Activated T-helper 1 cell treated with anti-CD3 and anti-CD28 coated beads, Interleukin-12 subunit alpha, Interleukin-12 subunit beta, Interleukin-2, Interleukin-4 antibody, amounts not matched to agents 30 ng/mL and 10 ng/mL and 1 ng/mL, durations not matched to agents 14 hours and 24 hours and 36 hours (primary cell): Measurements from ENCODE around the gene DSCAML1. TPM values are rescaled to one million over a fixed set of nuclear protein-coding genes. Genes with fewer than 3 reads are reported as not detected.

Experiments used
- DNase-seq: peaks from one replicate; pipeline ENCODE4 v3.0.0; 2021; ENCODE audit warnings: low spot score
- H3K27ac Mint-ChIP-seq: one replicate; pipeline ENCODE4 v1.8.0; 2021; ENCODE audit warnings: mild to moderate bottlenecking, mixed read lengths
- H3K27me3 Mint-ChIP-seq: one replicate; pipeline ENCODE4 v1.8.0; 2022; ENCODE audit warnings: mild to moderate bottlenecking, moderate library complexity, mixed read lengths; ENCODE audit not compliant: insufficient read depth
- H3K36me3 Mint-ChIP-seq: one replicate; pipeline ENCODE4 v1.8.0; 2021; ENCODE audit warnings: low read depth, mixed read lengths
- H3K4me1 Mint-ChIP-seq: one replicate; pipeline ENCODE4 v1.8.0; 2021; ENCODE audit warnings: low read depth, mixed read lengths
- H3K4me3 Mint-ChIP-seq: one replicate; pipeline ENCODE4 v1.8.0; 2021; ENCODE audit warnings: mild to moderate bottlenecking, moderate library complexity, mixed read lengths
- H3K9me3 Mint-ChIP-seq: one replicate; pipeline ENCODE4 v1.8.0; 2021; ENCODE audit warnings: mixed read lengths
- intact Hi-C: fragments of 100-400 bp; cut with micrococcal nuclease; formaldehyde crosslinking; loops from one replicate; pipeline ENCODE4 v1.15.1; 2024
- total RNA-seq: library from RNA; stranded (reverse); gene quantifications from 2 replicates; pipeline ENCODE4 v1.2.3, GENCODE V29; 2022

Gene DSCAML1
- total RNA-seq, 1 donor from 2014 or later, result not detected

- intact Hi-C loops, result no loop called here
- Mint-ChIP-seq H3K4me3 (no peak overlapping the region), H3K36me3 (no peaks in the 10 kb centered on the region), H3K27me3 (peaks cover 3% of the 10 kb centered on the region), H3K9me3 (no peaks in the 10 kb centered on the region), H3K4me1 (no peaks in the 10 kb centered on the region), H3K27ac (no peak overlapping the region)
- DNase-seq, result no peak
Measured at GRCh38 chr11:117535201-117535849, 261.7 kb downstream of the DSCAML1 start.

- H3K4me1 Mint-ChIP-seq, result no peaks in the 10 kb centered on the region
- intact Hi-C loops, result no loop called here
- H3K9me3 Mint-ChIP-seq, result no peaks in the 10 kb centered on the region
- DNase-seq, result no peak
- H3K27ac Mint-ChIP-seq, result no peak overlapping the region
- no peaks in the 10 kb centered on the region for H3K36me3 Mint-ChIP-seq
- H3K4me3 Mint-ChIP-seq, result no peak overlapping the region
- H3K27me3 Mint-ChIP-seq, result peaks cover 9% of the 10 kb centered on the region
Measured at GRCh38 chr11:117532568-117532967, 264.4 kb downstream of the DSCAML1 start.

- H3K4me1 Mint-ChIP-seq, result no peaks in the 10 kb centered on the region
- H3K27me3 Mint-ChIP-seq, result peaks cover 13% of the 10 kb centered on the region
- H3K9me3 Mint-ChIP-seq, result no peaks in the 10 kb centered on the region
- intact Hi-C loops, result no loop called here
- no peak overlapping the region for H3K4me3 Mint-ChIP-seq
- H3K36me3 Mint-ChIP-seq, result no peaks in the 10 kb centered on the region
- DNase-seq, result no peak
- H3K27ac Mint-ChIP-seq, result peak overlapping the region; percentile 44
Measured at GRCh38 chr11:117529816-117530215, 267.2 kb downstream of the DSCAML1 start.

GRCh38 chr11:117528097-117528721 lies 268.8 kb downstream of the DSCAML1 start:
- no peaks in the 10 kb centered on the region for H3K4me1 Mint-ChIP-seq
- DNase-seq, result no peak
- H3K9me3 Mint-ChIP-seq, result no peaks in the 10 kb centered on the region
- H3K27ac Mint-ChIP-seq, result no peak overlapping the region
- H3K27me3 Mint-ChIP-seq, result peaks cover 13% of the 10 kb centered on the region
- no peak overlapping the region for H3K4me3 Mint-ChIP-seq
- H3K36me3 Mint-ChIP-seq, result no peaks in the 10 kb centered on the region
- intact Hi-C loops, result no loop called here

GRCh38 chr11:117527271-117527670 lies 269.7 kb downstream of the DSCAML1 start:
- Mint-ChIP-seq H3K4me3 (no peak overlapping the region), H3K4me1 (no peaks in the 10 kb centered on the region), H3K27ac (no peak overlapping the region), H3K27me3 (peaks cover 13% of the 10 kb centered on the region), H3K36me3 (no peaks in the 10 kb centered on the region), H3K9me3 (no peaks in the 10 kb centered on the region)
- intact Hi-C loops, result no loop called here
- DNase-seq, result no peak

GRCh38 chr11:117525866-117526542 lies 271.0 kb downstream of the DSCAML1 start:
- H3K36me3 Mint-ChIP-seq, result no peaks in the 10 kb centered on the region
- intact Hi-C loops, result no loop called here

GRCh38 chr11:117524468-117525183 lies 272.4 kb downstream of the DSCAML1 start:
- intact Hi-C loops, result no loop called here
- no peaks in the 10 kb centered on the region for H3K36me3 Mint-ChIP-seq
- H3K4me1 Mint-ChIP-seq, result no peaks in the 10 kb centered on the region
- DNase-seq, result no peak
- no peak overlapping the region for H3K4me3 Mint-ChIP-seq
- no peak overlapping the region for H3K27ac Mint-ChIP-seq
- no peaks in the 10 kb centered on the region for H3K9me3 Mint-ChIP-seq
- peaks cover 9% of the 10 kb centered on the region for H3K27me3 Mint-ChIP-seq

More at GRCh38 chr11:117525866-117526542, 271.0 kb downstream of the DSCAML1 start:
- no peak overlapping the region for H3K27ac Mint-ChIP-seq
- no peak for DNase-seq
- H3K9me3 Mint-ChIP-seq, result no peaks in the 10 kb centered on the region
- no peaks in the 10 kb centered on the region for H3K4me1 Mint-ChIP-seq
- peaks cover 12% of the 10 kb centered on the region for H3K27me3 Mint-ChIP-seq
- no peak overlapping the region for H3K4me3 Mint-ChIP-seq

GRCh38 chr11:117523680-117524079 lies 273.3 kb downstream of the DSCAML1 start:
- peaks cover 9% of the 10 kb centered on the region for H3K27me3 Mint-ChIP-seq
- no peak overlapping the region for H3K4me3 Mint-ChIP-seq
- DNase-seq, result no peak
- H3K9me3 Mint-ChIP-seq, result no peaks in the 10 kb centered on the region
- intact Hi-C loops, result no loop called here
- no peaks in the 10 kb centered on the region for H3K36me3 Mint-ChIP-seq
- no peak overlapping the region for H3K27ac Mint-ChIP-seq
- H3K4me1 Mint-ChIP-seq, result no peaks in the 10 kb centered on the region

GRCh38 chr11:117521974-117522373 lies 275.0 kb downstream of the DSCAML1 start:
- Mint-ChIP-seq H3K36me3 (no peaks in the 10 kb centered on the region), H3K4me1 (no peaks in the 10 kb centered on the region), H3K4me3 (no peak overlapping the region)

GRCh38 chr11:117520966-117521365 lies 276.1 kb downstream of the DSCAML1 start:
- no peaks in the 10 kb centered on the region for H3K4me1 Mint-ChIP-seq
- no peaks in the 10 kb centered on the region for H3K36me3 Mint-ChIP-seq
- no peaks in the 10 kb centered on the region for H3K9me3 Mint-ChIP-seq

More at GRCh38 chr11:117521974-117522373, 275.0 kb downstream of the DSCAML1 start:
- Mint-ChIP-seq H3K9me3 (no peaks in the 10 kb centered on the region), H3K27me3 (peaks cover 4% of the 10 kb centered on the region), H3K27ac (no peak overlapping the region)
- no peak for DNase-seq
- intact Hi-C loops, result no loop called here

GRCh38 chr11:117520201-117520600 lies 276.8 kb downstream of the DSCAML1 start:
- Mint-ChIP-seq H3K27me3 (peaks cover 2% of the 10 kb centered on the region), H3K9me3 (no peaks in the 10 kb centered on the region), H3K4me3 (no peak overlapping the region), H3K36me3 (no peaks in the 10 kb centered on the region), H3K4me1 (no peaks in the 10 kb centered on the region), H3K27ac (no peak overlapping the region)
- intact Hi-C loops, result no loop called here
- DNase-seq, result no peak

More at GRCh38 chr11:117520966-117521365, 276.1 kb downstream of the DSCAML1 start:
- DNase-seq, result no peak
- H3K27me3 Mint-ChIP-seq, result peaks cover 2% of the 10 kb centered on the region
- H3K27ac Mint-ChIP-seq, result no peak overlapping the region
- intact Hi-C loops, result no loop called here
- no peak overlapping the region for H3K4me3 Mint-ChIP-seq

- Mint-ChIP-seq H3K4me1 (no peaks in the 10 kb centered on the region), H3K36me3 (no peaks in the 10 kb centered on the region), H3K4me3 (no peak overlapping the region), H3K9me3 (no peaks in the 10 kb centered on the region), H3K27me3 (peaks cover 2% of the 10 kb centered on the region), H3K27ac (no peak overlapping the region)
- intact Hi-C loops, result no loop called here
- no peak for DNase-seq
Measured at GRCh38 chr11:117519590-117519989, 277.4 kb downstream of the DSCAML1 start.

- Mint-ChIP-seq H3K36me3 (no peaks in the 10 kb centered on the region), H3K4me3 (no peak overlapping the region), H3K9me3 (no peaks in the 10 kb centered on the region), H3K27me3 (peaks cover 2% of the 10 kb centered on the region), H3K27ac (no peak overlapping the region), H3K4me1 (no peaks in the 10 kb centered on the region)
- intact Hi-C loops, result no loop called here
- DNase-seq, result no peak
Measured at GRCh38 chr11:117519170-117519569, 277.8 kb downstream of the DSCAML1 start.
